CD4-positive, alpha-beta T cell treated with Interleukin-10 for 1 hour (primary cell): ENCODE results near the gene RRAGD.

ENCODE experiments used
- DNase-seq: peaks from one replicate; pipeline ENCODE4 v3.0.0-alpha.2; 2020

RRAGD gene

GRCh38 chr6:89412071-89413005 lies at the start of gene RRAGD:
RRAGD (minus strand) TSS chr6:89412273; CDS start chr6:89411993, 280 bp downstream.
- DNase-seq = peak; percentile 71

- no peak for DNase-seq
Measured at GRCh38 chr6:89460713-89461112, 48.6 kb upstream of the RRAGD start.

- no peak for DNase-seq
Measured at GRCh38 chr6:89459501-89459900, 47.4 kb upstream of the RRAGD start.

GRCh38 chr6:89458704-89459103 lies 46.6 kb upstream of the RRAGD start:
- no peak for DNase-seq

- no peak for DNase-seq
Measured at GRCh38 chr6:89454300-89454699, 42.2 kb upstream of the RRAGD start.

GRCh38 chr6:89452281-89452680 lies 40.2 kb upstream of the RRAGD start:
- no peak for DNase-seq

- DNase-seq = no peak
Measured at GRCh38 chr6:89449193-89449592, 37.1 kb upstream of the RRAGD start.

- no peak for DNase-seq
Measured at GRCh38 chr6:89443658-89444057, 31.6 kb upstream of the RRAGD start.

- DNase-seq = no peak
Measured at GRCh38 chr6:89440200-89440599, 28.1 kb upstream of the RRAGD start.

GRCh38 chr6:89439014-89439413 lies 26.9 kb upstream of the RRAGD start:
- no peak for DNase-seq

- no peak for DNase-seq
Measured at GRCh38 chr6:89438248-89438647, 26.2 kb upstream of the RRAGD start.

- no peak for DNase-seq
Measured at GRCh38 chr6:89436226-89436625, 24.2 kb upstream of the RRAGD start.

GRCh38 chr6:89434954-89435353 lies 22.9 kb upstream of the RRAGD start:
- no peak for DNase-seq

- DNase-seq = no peak
Measured at GRCh38 chr6:89434150-89434499, 22.1 kb upstream of the RRAGD start.

GRCh38 chr6:89433252-89434149 lies 21.4 kb upstream of the RRAGD start:
- peak; percentile 37 for DNase-seq

GRCh38 chr6:89432875-89433251 lies 20.8 kb upstream of the RRAGD start, which contains the start of gene ANKRD6:
ANKRD6 (plus strand) TSS chr6:89433152; CDS start chr6:89566977, 133,825 bp downstream.
- DNase-seq = peak; percentile 84

- DNase-seq = no peak
Measured at GRCh38 chr6:89430201-89430962, 18.3 kb upstream of the RRAGD start.

GRCh38 chr6:89416796-89417195 lies 4.7 kb upstream of the RRAGD start:
- DNase-seq = no peak

GRCh38 chr6:89415185-89415584 lies 3.1 kb upstream of the RRAGD start:
- DNase-seq = no peak

- DNase-seq = no peak
Measured at GRCh38 chr6:89414215-89414614, 2.1 kb upstream of the RRAGD start.

- DNase-seq = no peak
Measured at GRCh38 chr6:89413006-89413400, 930 bp upstream of the RRAGD start.

GRCh38 chr6:89411145-89412070 lies 665 bp downstream of the RRAGD start:
- DNase-seq = no peak
